Activated naive CD4-positive, alpha-beta T cell (primary cell): ENCODE results near the gene SALL1.

Experiments used
- DNase-seq, 4 experiments: peaks; one replicate each; lab custom pipeline; 2025; lab: John Stamatoyannopoulos, UW

The SALL1 gene

GRCh38 chr16:51141106-51141505, 10.0 kb downstream of the SALL1 start:
- DNase-seq: no peak

GRCh38 chr16:51140112-51140511, 11.0 kb downstream of the SALL1 start:
- DNase-seq: no peak

- DNase-seq: no peak
Observed at GRCh38 chr16:51139568-51139967, 11.5 kb downstream of the SALL1 start.

GRCh38 chr16:51138178-51138577, 12.9 kb downstream of the SALL1 start:
- DNase-seq: no peak

GRCh38 chr16:51137097-51137496, 14.0 kb downstream of the SALL1 start:
- no peak for DNase-seq

- no peak for DNase-seq
Observed at GRCh38 chr16:51134876-51135275, 16.2 kb downstream of the SALL1 start.

GRCh38 chr16:51134269-51134812, 16.7 kb downstream of the SALL1 start:
- DNase-seq: no peak

GRCh38 chr16:51133688-51134087, 17.4 kb downstream of the SALL1 start:
- DNase-seq: no peak

GRCh38 chr16:51133183-51133582, 17.9 kb downstream of the SALL1 start:
- no peak for DNase-seq

GRCh38 chr16:51132490-51133115, 18.5 kb downstream of the SALL1 start:
- DNase-seq: no peak

GRCh38 chr16:51131619-51132018, 19.5 kb downstream of the SALL1 start:
- DNase-seq: no peak

- no peak for DNase-seq
Observed at GRCh38 chr16:51129105-51129504, 22.0 kb downstream of the SALL1 start.

- no peak for DNase-seq
Observed at GRCh38 chr16:51125992-51126391, 25.1 kb downstream of the SALL1 start.

- no peak for DNase-seq
Observed at GRCh38 chr16:51124896-51125295, 26.2 kb downstream of the SALL1 start.

GRCh38 chr16:51121850-51122249, 29.2 kb downstream of the SALL1 start:
- DNase-seq: no peak

- DNase-seq: no peak
Observed at GRCh38 chr16:51120730-51121347, 30.2 kb downstream of the SALL1 start.

GRCh38 chr16:51119973-51120729, 30.9 kb downstream of the SALL1 start:
- no peak for DNase-seq

- DNase-seq: no peak
Observed at GRCh38 chr16:51119556-51119955, 31.5 kb downstream of the SALL1 start.

- no peak for DNase-seq
Observed at GRCh38 chr16:51116353-51116752, 34.7 kb downstream of the SALL1 start.

- DNase-seq: no peak
Observed at GRCh38 chr16:51114382-51114781, 36.7 kb downstream of the SALL1 start.

- no peak for DNase-seq
Observed at GRCh38 chr16:51113236-51114125, 37.6 kb downstream of the SALL1 start.

- DNase-seq: no peak
Observed at GRCh38 chr16:51112323-51112722, 38.7 kb downstream of the SALL1 start.
